Endodermal cell (in vitro differentiated cells): ENCODE measurements around the gene LAP3. TPM values are rescaled to one million over a fixed set of nuclear protein-coding genes. Genes with fewer than 3 reads are reported as not detected.

Source experiments
- DNase-seq: peaks from one replicate; pipeline ENCODE4 v3.0.0-alpha.2; 2017
- H3K27ac ChIP-seq: 2 replicates; pipeline ENCODE4 v1.5.1; 2013; ENCODE audit warnings: mild to moderate bottlenecking, low read depth, low read length, moderate library complexity
- H3K27me3 ChIP-seq: 2 replicates; pipeline ENCODE4 v1.6.1; 2013; ENCODE audit warnings: mild to moderate bottlenecking, low read length, moderate library complexity; ENCODE audit not compliant: insufficient read depth, control insufficient read depth, poor library complexity, severe bottlenecking
- H3K36me3 ChIP-seq: 2 replicates; pipeline ENCODE4 v1.7.0; 2013; ENCODE audit warnings: mild to moderate bottlenecking, low read length, moderate library complexity; ENCODE audit not compliant: control insufficient read depth, insufficient read depth
- H3K4me1 ChIP-seq: one replicate; pipeline ENCODE4 v1.7.0; 2013; ENCODE audit warnings: low read length; ENCODE audit not compliant: control insufficient read depth, insufficient read depth
- H3K4me3 ChIP-seq: 2 replicates; pipeline ENCODE4 v1.5.1; 2013; ENCODE audit warnings: mild to moderate bottlenecking, low read length, moderate library complexity
- H3K9ac ChIP-seq: 2 replicates; pipeline ENCODE4 v1.6.1; 2013; ENCODE audit warnings: mild to moderate bottlenecking, low read length, moderate library complexity; ENCODE audit not compliant: poor library complexity, severe bottlenecking; ENCODE audit errors: extremely low read depth
- H3K9me3 ChIP-seq: 2 replicates; pipeline ENCODE4 v1.6.1; 2013; ENCODE audit warnings: mild to moderate bottlenecking, low read length, moderate library complexity; ENCODE audit not compliant: control insufficient read depth
- H3K27ac Mint-ChIP-seq: 2 replicates; pipeline ENCODE4 v1.8.0; 2020; ENCODE audit warnings: mixed read lengths
- H3K27me3 Mint-ChIP-seq: 2 replicates; pipeline ENCODE4 v1.8.0; 2021; ENCODE audit warnings: mild to moderate bottlenecking, mixed read lengths; ENCODE audit not compliant: insufficient read depth
- H3K36me3 Mint-ChIP-seq: 2 replicates; pipeline ENCODE4 v1.8.0; 2020; ENCODE audit warnings: low read depth, mixed read lengths
- H3K4me1 Mint-ChIP-seq: 2 replicates; pipeline ENCODE4 v1.8.0; 2020; ENCODE audit warnings: mixed read lengths
- H3K4me3 Mint-ChIP-seq: 2 replicates; pipeline ENCODE4 v1.8.0; 2020; ENCODE audit warnings: mild to moderate bottlenecking, moderate library complexity, mixed read lengths
- H3K9me3 Mint-ChIP-seq: 2 replicates; pipeline ENCODE4 v1.8.0; 2020; ENCODE audit warnings: mild to moderate bottlenecking, mixed read lengths
- WGBS, 2 experiments: methylation state at CpG; one replicate each; pipeline versions ENCODE4 v1.1.5 to v1.1.7; 2013; ENCODE audit warnings: missing lambda C conversion rate in 2 of 2, mixed read lengths in 1 of 2; ENCODE audit not compliant: insufficient coverage in 1 of 2, insufficient read length in 1 of 2; 5-methylcytosine and 5-hydroxymethylcytosine counted together
- total RNA-seq, 2 donors: library from RNA; stranded (reverse); fragmentation: NEBNext Ultra II Directional in 1 of 2; extraction: Animal tissue kit (Norgen Biotek cat#: 25700) in 1 of 2; gene quantifications; 2 replicates in 1 of 2; 3 replicates in 1 of 2; pipeline ENCODE4 v1.2.1, GENCODE V29; 2021
- TF ChIP-seq, protein P1 (sequence below): fragments of 200-600 bp; sonication (generic); conservative IDR thresholded peaks from 2 replicates; pipeline ENCODE4 v1.5.0; 2021; ENCODE audit warnings: antibody characterized with exemption, mild to moderate bottlenecking

LAP3 gene
- total RNA-seq, 2 donors from 2014 or later: 34.3 to 39.9 TPM

DNA sequence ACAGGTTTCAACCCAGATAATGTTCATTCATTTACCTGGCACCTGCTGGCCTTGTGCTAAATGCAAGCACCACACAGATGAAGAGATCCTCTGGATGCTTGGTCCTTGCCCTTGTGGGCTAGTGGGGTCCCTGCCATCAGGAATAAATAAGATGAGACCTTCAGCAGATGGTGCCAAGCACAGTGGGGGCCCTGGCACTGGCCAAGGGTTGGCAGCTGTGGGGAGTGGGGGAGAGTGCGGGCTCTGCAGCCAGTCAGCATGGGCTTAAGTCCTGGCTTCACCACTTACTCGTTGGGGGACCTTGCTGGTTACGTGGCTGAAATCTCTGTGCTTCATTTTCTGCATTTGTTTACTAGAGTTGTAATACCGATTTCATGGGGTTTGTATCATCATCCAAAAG lies 6.9 kb downstream of the LAP3 start:
- TF ChIP-seq, protein P1, sequence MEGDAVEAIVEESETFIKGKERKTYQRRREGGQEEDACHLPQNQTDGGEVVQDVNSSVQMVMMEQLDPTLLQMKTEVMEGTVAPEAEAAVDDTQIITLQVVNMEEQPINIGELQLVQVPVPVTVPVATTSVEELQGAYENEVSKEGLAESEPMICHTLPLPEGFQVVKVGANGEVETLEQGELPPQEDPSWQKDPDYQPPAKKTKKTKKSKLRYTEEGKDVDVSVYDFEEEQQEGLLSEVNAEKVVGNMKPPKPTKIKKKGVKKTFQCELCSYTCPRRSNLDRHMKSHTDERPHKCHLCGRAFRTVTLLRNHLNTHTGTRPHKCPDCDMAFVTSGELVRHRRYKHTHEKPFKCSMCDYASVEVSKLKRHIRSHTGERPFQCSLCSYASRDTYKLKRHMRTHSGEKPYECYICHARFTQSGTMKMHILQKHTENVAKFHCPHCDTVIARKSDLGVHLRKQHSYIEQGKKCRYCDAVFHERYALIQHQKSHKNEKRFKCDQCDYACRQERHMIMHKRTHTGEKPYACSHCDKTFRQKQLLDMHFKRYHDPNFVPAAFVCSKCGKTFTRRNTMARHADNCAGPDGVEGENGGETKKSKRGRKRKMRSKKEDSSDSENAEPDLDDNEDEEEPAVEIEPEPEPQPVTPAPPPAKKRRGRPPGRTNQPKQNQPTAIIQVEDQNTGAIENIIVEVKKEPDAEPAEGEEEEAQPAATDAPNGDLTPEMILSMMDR: no peak
- Histone ChIP-seq H3K27me3 (no peaks in the 10 kb centered on the region), H3K9me3 (no peaks in the 10 kb centered on the region), H3K9ac (no peak overlapping the region), H3K36me3 (peaks cover 87% of the 10 kb centered on the region), H3K4me1 (no peaks in the 10 kb centered on the region), H3K4me3 (no peak overlapping the region), H3K27ac (no peak overlapping the region)
- peaks cover 65% of the 10 kb centered on the region for H3K36me3 Mint-ChIP-seq
- no peaks in the 10 kb centered on the region for H3K9me3 Mint-ChIP-seq
- H3K27ac Mint-ChIP-seq: no peak overlapping the region
- H3K4me1 Mint-ChIP-seq: no peaks in the 10 kb centered on the region
- 91 to 95% methylated on average over 4 of the region's 4 CpGs for WGBS, 2 experiments
- H3K27me3 Mint-ChIP-seq: no peaks in the 10 kb centered on the region
- no peak overlapping the region for H3K4me3 Mint-ChIP-seq
- no peak for DNase-seq

DNA sequence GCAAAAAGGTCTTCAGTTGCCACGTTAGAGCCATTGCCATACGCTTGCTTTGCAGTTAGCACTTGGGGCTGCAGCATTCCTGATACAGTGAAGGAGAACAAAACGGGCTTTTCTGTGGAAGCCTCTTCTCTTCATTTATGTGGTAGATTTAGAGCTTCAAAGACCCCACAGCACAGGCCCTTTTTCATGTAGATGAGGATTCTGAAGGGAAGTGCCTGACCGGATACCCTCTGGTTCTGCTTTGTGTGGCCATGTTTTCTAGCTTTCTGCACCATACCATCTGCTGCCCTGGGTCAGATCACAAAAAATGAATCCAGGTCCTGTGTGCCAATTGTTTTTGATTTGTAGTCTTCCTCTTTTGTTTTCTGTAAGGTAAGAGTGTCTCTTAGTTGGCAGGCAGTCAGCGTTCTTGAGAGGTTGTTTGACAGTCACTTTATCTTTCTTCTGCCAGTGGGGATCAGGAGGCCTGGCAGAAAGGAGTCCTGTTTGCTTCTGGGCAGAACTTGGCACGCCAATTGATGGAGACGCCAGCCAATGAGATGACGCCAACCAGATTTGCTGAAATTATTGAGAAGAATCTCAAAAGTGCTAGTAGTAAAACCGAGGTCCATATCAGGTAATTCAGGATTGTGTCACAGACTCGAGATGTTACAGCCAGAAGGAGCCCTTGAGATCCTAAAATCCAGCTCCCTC lies 7.7 kb downstream of the LAP3 start:
- TF ChIP-seq, protein P1: no peak
- no peaks in the 10 kb centered on the region for H3K4me1 ChIP-seq
- Mint-ChIP-seq H3K27ac (no peak overlapping the region), H3K4me3 (no peak overlapping the region), H3K9me3 (no peaks in the 10 kb centered on the region), H3K27me3 (no peaks in the 10 kb centered on the region), H3K4me1 (no peaks in the 10 kb centered on the region), H3K36me3 (peaks cover 71% of the 10 kb centered on the region)
- H3K9ac ChIP-seq: no peak overlapping the region
- no peaks in the 10 kb centered on the region for H3K9me3 ChIP-seq
- H3K27ac ChIP-seq: no peak overlapping the region
- no peaks in the 10 kb centered on the region for H3K27me3 ChIP-seq
- peaks cover 89% of the 10 kb centered on the region for H3K36me3 ChIP-seq
- 87 to 88% methylated on average over 8 to 10 of the region's 10 CpGs for WGBS, 2 experiments
- DNase-seq: no peak
- H3K4me3 ChIP-seq: no peak overlapping the region

DNA sequence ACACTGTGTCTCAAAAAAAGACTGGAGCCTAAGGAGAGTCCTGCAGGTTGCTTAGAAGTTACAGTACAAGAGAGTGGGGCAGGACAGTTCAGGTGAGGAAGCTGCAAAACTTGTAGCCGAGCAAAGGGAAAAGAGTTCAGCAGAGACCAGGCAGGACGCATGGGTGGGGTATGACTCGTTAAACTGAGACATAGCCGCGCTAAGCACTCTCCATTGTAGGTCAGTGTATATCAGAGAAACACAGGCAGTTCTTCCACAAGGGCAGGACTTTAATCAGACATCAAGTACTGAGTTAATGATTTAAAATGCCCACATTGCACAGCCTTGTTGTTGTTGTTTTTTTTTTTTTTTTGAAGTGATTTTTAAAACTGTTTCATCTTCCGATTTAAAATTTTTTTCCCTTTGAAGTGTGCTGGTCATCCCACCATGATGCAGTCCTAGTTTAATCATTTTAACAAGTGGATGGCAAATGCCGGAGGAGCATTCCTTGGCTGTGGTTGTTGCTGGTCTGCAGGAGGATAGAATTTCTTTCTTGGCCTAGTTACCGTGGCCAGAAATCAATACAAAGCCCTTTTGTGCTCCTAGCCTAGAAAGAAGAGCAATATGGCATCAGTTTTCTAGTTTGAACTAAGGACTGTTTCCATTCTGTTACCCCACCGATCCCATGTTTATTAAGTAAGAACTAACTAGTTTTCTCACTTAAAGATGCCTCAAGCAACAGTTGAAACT lies 10.3 kb downstream of the LAP3 start:
- TF ChIP-seq, protein P1: no peak
- Histone ChIP-seq H3K36me3 (peaks cover 74% of the 10 kb centered on the region), H3K27ac (no peak overlapping the region), H3K4me3 (no peak overlapping the region), H3K27me3 (no peaks in the 10 kb centered on the region), H3K9me3 (no peaks in the 10 kb centered on the region), H3K9ac (no peak overlapping the region), H3K4me1 (no peaks in the 10 kb centered on the region)
- Mint-ChIP-seq H3K27me3 (no peaks in the 10 kb centered on the region), H3K4me3 (no peak overlapping the region), H3K27ac (no peak overlapping the region), H3K36me3 (peaks cover 67% of the 10 kb centered on the region), H3K4me1 (no peaks in the 10 kb centered on the region), H3K9me3 (no peaks in the 10 kb centered on the region)
- WGBS, 2 experiments: 93 to 94% methylated on average over 6 to 9 of the region's 9 CpGs
- DNase-seq: no peak
